HG03457 (cell line): ENCODE data around the gene MXD4.
"Not testable (repeated sequence)": the region's sequence is repeated elsewhere in the genome, so short reads cannot be mapped to it uniquely, and the experiment has no call there.

Experiments
- ATAC-seq: cut with Tn5 transposase; IDR thresholded peaks from one replicate; pipeline ENCODE4 v1.9.1; 2021; ENCODE audit warnings: moderate number of reproducible peaks; ENCODE audit not compliant: unreplicated experiment

Gene MXD4

DNA sequence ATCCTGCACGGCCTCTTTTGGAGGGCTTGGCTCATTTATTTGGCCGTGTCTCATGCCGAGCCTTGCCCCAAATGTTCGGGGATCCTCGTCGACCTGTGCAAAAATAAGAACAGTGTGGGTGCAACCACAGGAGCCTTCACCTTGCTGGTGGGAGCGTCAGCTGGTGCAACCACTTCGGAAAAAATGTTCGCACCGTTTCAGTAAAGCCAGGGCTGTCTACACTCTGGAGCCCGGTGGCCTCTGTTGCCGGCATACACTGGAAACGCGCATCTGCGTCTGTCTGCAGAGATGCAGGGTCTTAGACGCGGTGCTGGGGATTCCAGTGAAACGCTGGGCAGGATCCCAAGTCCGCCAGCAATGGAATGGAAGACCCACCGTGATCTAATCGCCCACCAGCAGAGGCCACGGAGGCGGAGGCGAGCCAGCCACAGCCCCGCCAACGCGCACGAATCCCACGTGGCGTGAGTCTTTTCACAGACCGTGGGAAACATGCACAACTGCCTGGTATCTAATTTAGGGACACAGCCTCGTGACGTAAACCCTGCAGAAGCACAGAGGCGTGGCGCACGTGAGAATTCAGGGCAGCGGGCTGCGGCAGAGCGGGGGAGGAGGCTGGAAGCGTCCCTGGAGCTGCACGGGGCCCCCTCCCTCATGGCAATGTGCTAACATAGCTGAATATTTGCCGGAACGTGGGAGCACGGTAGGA, 13.8 kb upstream of the MXD4 start:
- no peak for ATAC-seq

GRCh38 chr4:2275044-2275397, 13.1 kb upstream of the MXD4 start:
- not testable (repeated sequence) for ATAC-seq

DNA sequence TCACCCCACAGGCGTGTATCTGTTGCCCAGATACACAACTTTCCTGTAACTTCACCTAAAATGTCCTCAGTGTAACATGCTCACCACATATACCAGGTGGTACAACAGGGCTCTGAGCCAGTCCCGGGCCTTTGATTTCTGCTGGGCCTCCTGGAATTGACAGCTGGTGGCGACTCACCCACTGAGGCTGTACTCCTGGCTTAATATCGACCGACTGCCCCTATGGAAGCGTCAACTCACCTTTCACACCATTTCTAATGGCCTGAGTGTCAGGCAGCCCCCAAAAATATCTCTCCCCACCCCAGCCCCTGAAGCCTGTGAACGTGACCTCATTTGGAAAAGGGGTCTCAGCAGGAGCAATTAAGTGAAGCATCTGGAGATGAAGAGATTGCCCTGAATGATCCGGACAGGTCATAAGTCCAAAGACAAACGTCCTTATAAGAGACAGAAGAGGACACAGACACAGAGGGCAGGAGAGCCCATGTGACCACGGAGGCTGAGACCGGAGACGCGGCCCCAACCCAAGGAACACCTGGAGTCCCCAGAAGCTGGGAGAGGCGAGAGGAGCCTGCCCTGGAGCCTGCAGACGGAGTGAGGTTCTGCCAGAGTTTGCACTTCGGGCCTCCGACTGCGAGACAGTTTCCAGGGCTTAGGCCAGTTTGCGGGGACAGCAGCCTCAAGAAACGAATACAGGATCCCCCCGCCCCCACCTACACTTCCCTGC, 12.6 kb upstream of the MXD4 start:
- no peak for ATAC-seq

- ATAC-seq: no peak
Observed at GRCh38 chr4:2273657-2274319, 11.9 kb upstream of the MXD4 start.

DNA sequence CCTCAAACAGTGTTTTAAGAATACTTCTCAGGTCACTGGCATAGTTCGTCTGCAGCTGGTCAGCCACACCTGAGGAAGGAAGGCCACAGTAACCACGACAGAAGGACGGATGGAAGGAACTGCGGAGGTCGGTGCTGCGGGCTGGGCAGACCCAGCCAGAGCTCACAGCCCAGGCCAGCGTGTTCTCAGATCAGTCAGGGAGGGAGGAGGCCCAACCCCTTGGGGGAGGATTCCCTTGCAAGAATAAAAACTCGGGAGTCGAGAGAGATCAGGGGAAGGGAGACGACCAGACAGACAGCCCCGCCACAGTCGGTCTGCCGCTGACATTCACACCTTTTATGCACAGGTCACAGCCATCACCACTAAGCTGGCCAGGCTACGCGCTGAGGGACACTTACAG, 11.3 kb upstream of the MXD4 start:
- no peak for ATAC-seq

DNA sequence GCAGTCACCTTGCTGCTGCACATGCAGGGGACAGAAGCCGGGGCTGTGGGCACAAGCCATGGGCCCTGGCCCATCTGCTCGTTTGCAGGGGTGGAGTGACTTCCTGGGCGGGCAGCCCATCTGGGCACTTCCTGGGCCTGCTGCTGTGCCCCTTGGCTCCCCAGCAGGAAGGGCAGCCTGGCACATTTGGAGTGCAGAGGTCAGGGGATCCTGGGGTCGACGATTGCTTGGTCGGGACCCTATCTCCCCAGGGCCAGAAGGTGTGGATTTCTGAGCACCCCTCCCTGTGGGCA, 10.9 kb upstream of the MXD4 start:
- ATAC-seq: no peak

DNA sequence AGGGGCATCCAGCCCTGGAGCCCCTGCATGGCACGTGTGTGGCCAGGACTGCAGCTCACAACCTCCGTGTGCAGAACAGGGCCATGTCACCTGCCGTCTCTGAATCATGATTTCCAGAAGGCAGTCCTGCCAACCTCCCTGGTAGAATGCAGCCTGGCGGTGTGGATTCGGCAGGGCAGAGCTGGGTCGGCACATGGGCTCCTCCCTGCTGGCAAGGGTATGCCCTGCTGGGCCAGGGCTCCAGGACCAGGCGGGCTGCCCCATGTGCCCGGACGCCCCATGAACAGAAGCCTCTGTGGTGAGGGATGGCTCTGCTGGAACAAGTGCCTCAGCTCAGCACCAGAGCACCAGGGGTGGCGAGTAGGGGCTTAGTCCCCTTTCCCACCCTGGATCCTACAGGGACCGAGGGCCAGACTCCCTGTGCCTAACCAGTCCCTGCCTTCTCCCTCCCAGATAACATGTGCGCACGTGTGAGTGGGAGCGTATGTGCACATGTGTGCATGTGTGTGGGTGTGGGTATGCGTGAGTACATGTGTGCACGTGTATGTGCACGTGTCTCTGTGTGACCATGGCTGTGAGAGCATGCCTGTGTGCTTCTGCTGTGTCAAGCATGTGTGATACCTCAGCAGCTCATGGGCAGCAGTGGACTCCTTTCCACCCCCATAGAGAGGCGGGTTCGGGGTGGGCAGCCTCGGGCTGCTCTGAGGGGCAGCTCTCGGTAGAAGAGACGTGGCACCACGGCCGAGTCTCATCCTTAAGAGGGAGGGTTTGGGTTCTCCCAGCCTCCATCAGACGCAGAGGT, 10.3 kb upstream of the MXD4 start:
- no peak for ATAC-seq

DNA sequence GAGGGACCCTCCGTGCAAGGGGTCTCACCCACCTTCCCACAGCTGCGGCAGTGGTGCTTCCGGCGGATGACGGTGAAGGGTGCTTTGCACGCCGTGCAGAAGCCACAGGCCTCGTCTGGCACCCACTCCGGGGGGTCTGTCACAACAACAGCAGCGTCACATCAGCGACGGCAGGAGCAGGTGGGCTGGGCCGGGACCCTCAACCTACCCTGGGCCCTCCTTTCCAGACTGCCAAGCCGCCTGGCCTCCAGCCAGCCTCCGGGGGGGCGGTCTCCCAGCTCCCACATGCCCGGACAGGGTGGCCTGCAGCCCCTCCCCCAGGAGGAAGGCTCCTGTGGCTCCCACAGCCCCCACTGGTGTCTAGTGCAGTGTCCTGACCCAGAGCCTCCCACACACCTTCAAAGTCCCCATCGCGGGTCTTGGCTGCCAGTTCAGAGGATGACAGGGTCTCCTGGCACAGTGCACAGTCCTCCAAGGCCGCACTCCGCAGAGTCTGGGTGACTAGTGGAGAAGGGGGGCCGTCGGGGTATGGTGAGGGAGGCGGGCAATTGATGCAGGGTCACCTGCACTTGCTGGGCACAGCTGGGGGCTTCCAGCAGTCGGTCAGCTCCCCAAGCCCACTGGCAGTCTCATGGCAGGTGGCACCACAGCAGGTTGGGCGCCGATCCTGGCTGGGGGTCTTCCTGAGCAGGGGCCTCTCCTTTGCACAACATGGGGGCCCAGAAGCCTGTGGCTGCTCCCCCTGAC, 9.5 kb upstream of the MXD4 start:
- ATAC-seq: no peak

DNA sequence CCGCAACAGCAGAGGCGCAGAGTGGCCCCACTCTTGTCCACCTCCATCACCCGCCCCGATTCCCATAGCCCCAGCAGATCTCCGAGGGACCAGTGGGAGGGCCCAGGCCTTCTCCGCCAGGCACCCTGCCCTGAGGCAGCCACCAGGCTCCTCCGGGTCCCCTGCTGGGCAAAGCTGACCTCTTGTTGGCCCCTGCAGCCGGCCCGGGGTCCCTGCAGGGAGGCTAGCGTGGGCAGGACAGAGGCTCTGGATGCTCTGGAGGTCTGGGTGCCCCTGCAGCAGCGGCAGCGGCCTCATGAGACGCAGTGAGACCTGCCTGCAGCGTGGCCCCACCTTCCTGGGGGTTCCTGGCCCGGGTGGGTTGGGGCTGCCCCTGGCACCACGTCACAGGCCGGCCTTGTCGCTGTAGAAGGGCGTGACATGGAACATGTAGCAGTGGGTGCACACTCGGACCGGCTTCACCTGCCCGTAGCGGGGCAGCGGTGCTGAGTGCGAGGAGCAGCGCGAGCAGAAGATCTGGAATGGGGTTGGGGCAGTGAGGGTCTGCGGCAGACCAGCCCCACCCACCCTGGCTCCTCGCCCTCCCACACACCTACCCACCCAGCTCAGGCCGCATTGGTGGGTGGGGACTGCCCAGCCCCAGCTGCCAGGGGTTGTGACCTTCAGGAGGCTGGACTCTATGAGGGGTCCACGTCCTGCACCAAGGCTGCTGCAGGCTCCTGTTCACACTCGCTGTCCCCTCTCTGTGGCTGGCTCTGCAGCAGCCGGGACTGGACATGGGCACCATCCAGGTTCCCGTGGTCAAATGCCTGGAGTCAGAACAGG, 8.6 kb upstream of the MXD4 start:
- no peak for ATAC-seq

- ATAC-seq: no peak
Observed at GRCh38 chr4:2269618-2270163, 7.8 kb upstream of the MXD4 start.

DNA sequence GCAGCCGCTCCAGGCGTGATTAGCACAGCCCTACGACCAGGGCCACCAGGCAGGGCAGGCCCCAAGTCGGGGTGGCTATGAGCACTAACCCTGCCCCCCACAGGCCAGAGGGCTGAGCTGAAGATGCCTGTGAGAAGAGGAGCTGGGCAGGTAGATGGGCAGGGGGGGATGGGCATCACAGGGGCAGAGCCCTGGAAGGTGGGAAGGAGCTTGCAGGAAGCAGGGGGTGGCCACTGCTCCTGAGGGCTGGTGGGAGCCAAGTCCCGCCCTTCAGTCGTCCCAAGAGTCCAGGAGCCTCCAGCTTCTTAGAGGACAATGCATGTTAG, 7.3 kb upstream of the MXD4 start:
- no peak for ATAC-seq

GRCh38 chr4:2268357-2269205, 6.7 kb upstream of the MXD4 start:
- no peak for ATAC-seq

DNA sequence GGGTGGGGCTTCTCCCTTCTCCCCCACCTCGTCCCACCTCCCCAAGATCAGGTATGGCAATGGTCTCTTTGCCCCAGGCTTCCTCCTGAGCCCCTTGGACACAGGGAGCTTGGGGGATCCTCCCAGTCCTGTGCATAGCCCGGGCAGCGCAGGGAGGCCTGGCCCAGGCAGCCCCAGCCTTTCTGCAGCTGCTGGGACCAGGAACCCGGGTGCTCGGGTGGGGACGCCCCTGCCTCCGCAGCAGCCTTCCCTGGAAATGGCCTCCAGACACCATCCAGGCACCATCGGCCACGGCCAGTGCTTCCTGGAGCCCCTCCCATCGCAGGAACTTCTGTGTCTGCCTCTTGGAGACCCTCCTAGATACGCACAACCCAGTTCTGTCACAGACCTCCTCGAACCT, 5.9 kb upstream of the MXD4 start:
- no peak for ATAC-seq

GRCh38 chr4:2267320-2267811, 5.5 kb upstream of the MXD4 start:
- no peak for ATAC-seq

DNA sequence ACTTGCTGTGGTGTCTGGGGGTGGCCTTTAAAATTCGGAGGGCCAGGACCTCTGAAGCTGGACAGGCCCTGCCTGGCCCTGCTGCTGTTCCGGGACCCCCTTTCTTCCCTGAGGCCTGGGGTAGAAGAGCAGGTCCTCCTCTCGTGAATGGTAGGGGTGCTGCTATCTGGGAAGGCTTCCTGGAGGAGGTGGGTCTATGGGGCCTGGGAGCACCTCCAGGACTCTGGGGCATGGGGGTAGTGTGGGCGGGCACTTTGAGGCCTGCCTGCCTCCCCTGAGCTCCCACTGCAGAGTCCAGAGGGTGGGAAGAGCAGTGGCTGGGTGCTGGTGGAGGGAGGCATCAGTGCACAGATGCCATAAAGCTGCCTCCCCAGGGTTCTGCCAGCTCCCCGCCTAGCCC, 4.9 kb upstream of the MXD4 start:
- no peak for ATAC-seq

- no peak for ATAC-seq
Observed at GRCh38 chr4:2266181-2266580, 4.3 kb upstream of the MXD4 start.

- no peak for ATAC-seq
Observed at GRCh38 chr4:2265113-2266110, 3.5 kb upstream of the MXD4 start.
